ENCODE results near the gene TMA16. TPM values are rescaled to one million over a fixed set of nuclear protein-coding genes. Genes with fewer than 3 reads are reported as not detected.

TMA16 gene
- total RNA-seq, 1 donor from 2014 or later: 78.5 TPM

- Histone ChIP-seq H3K4me1 (peaks cover 8% of the 10 kb centered on the region), H3K4me2 (no peak overlapping the region), H3F3A (ENCODE audit: low read depth) (no peaks in the 10 kb centered on the region), H3K36me3 (peaks cover 11% of the 10 kb centered on the region), H3K27ac (no peak overlapping the region), H3K9ac (no peak overlapping the region), H3K27me3 (no peaks in the 10 kb centered on the region), H3K9me3 (ENCODE audit: low read depth) (no peaks in the 10 kb centered on the region), H4K20me1 (ENCODE audit: low read depth) (no peaks in the 10 kb centered on the region), H3K4me3 (no peak overlapping the region), H3K79me2 (ENCODE audit: low read depth) (no peaks in the 10 kb centered on the region), H2AFZ (replicated peaks) (no peak overlapping the region)
- Mint-ChIP-seq H3K27ac (no peak overlapping the region), H3K36me3 (peaks cover 5% of the 10 kb centered on the region), H3K4me3 (no peak overlapping the region), H3K4me1 (no peaks in the 10 kb centered on the region), H3K27me3 (ENCODE audit: insufficient read depth, low read depth) (no peaks in the 10 kb centered on the region), H3K9me3 (no peaks in the 10 kb centered on the region)
- no peak for DNase-seq (ENCODE audit: low spot score)
- TF ChIP-seq EZH2phosphoT487 (IDR thresholded peaks at IDR 0.05) (no peak), EZH2 (IDR thresholded peaks at IDR 0.05) (no peak)
- TF ChIP-seq, protein P1, sequence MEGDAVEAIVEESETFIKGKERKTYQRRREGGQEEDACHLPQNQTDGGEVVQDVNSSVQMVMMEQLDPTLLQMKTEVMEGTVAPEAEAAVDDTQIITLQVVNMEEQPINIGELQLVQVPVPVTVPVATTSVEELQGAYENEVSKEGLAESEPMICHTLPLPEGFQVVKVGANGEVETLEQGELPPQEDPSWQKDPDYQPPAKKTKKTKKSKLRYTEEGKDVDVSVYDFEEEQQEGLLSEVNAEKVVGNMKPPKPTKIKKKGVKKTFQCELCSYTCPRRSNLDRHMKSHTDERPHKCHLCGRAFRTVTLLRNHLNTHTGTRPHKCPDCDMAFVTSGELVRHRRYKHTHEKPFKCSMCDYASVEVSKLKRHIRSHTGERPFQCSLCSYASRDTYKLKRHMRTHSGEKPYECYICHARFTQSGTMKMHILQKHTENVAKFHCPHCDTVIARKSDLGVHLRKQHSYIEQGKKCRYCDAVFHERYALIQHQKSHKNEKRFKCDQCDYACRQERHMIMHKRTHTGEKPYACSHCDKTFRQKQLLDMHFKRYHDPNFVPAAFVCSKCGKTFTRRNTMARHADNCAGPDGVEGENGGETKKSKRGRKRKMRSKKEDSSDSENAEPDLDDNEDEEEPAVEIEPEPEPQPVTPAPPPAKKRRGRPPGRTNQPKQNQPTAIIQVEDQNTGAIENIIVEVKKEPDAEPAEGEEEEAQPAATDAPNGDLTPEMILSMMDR (IDR thresholded peaks at IDR 0.05): no peak
These were observed 39.6 kb downstream of the TMA16 start for GRCh38 chr4:163534056-163534455.

DNA sequence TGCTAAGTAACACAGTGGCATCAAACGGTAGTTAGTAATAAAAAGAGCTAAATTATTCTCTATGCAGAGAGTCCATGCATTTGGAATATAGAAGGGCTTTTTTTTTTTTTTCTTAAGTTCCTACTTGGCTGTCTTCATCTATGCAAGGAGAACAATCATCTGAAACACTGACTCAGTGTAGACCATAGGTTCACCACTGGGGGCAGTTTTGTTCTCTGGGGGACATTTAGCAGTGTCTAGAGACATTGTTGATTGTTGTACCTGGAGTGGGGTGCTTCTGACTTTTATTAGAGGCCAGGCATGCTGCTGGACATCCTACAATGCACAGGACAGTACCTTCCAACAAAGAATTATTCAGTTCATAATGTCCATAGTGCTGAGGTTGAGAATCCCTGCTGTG, 41.2 kb downstream of the TMA16 start:
- Histone ChIP-seq H3K4me3 (no peak overlapping the region), H3K9ac (no peak overlapping the region), H3K79me2 (ENCODE audit: low read depth) (no peaks in the 10 kb centered on the region), H3K27ac (no peak overlapping the region), H3F3A (ENCODE audit: low read depth) (no peaks in the 10 kb centered on the region), H3K36me3 (peaks cover 7% of the 10 kb centered on the region), H4K20me1 (ENCODE audit: low read depth) (no peaks in the 10 kb centered on the region), H2AFZ (replicated peaks) (no peak overlapping the region), H3K27me3 (no peaks in the 10 kb centered on the region), H3K4me2 (no peak overlapping the region), H3K4me1 (peaks cover 8% of the 10 kb centered on the region), H3K9me3 (ENCODE audit: low read depth) (no peaks in the 10 kb centered on the region)
- no peak for DNase-seq (ENCODE audit: low spot score)
- TF ChIP-seq EZH2 (IDR thresholded peaks at IDR 0.05): no peak
- TF ChIP-seq, protein P1 (IDR thresholded peaks at IDR 0.05): peak; percentile 24
- no peak overlapping the region for H3K4me3 Mint-ChIP-seq
- H3K27me3 Mint-ChIP-seq (ENCODE audit: insufficient read depth, low read depth): no peaks in the 10 kb centered on the region
- peaks cover 5% of the 10 kb centered on the region for H3K36me3 Mint-ChIP-seq
- no peaks in the 10 kb centered on the region for H3K4me1 Mint-ChIP-seq
- H3K9me3 Mint-ChIP-seq: no peaks in the 10 kb centered on the region
- no peak overlapping the region for H3K27ac Mint-ChIP-seq

DNA sequence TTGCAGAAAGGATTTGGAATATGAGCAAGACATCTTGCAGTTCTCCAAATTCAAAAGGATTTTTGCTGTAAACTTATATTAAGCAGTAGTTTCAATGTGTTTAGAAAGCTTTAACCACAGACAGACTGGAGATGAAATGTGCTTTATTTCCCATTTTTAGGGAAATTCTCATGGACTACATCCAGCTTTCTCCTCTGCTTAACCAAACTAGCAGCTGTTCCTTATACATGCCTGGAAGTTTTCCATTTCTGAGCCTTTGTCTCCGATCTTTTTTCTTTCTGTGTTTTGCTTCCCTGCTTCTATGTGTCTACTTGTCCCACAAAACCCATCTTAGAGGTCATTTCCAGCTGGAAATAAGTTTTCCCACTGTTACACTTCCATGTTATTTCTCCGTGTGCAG, 41.6 kb downstream of the TMA16 start:
- H3K36me3 ChIP-seq: peaks cover 7% of the 10 kb centered on the region
- no peaks in the 10 kb centered on the region for H3K27me3 ChIP-seq
- peaks cover 8% of the 10 kb centered on the region for H3K4me1 ChIP-seq
- no peaks in the 10 kb centered on the region for H4K20me1 ChIP-seq (ENCODE audit: low read depth)
- Mint-ChIP-seq H3K27ac (no peak overlapping the region), H3K4me3 (no peak overlapping the region), H3K36me3 (peaks cover 5% of the 10 kb centered on the region), H3K9me3 (no peaks in the 10 kb centered on the region), H3K4me1 (no peaks in the 10 kb centered on the region), H3K27me3 (ENCODE audit: insufficient read depth, low read depth) (no peaks in the 10 kb centered on the region)
- no peak overlapping the region for H3K27ac ChIP-seq
- DNase-seq (ENCODE audit: low spot score): no peak
- H2AFZ ChIP-seq (replicated peaks): no peak overlapping the region
- no peak overlapping the region for H3K4me3 ChIP-seq
- no peaks in the 10 kb centered on the region for H3F3A ChIP-seq (ENCODE audit: low read depth)
- H3K79me2 ChIP-seq (ENCODE audit: low read depth): no peaks in the 10 kb centered on the region
- TF ChIP-seq EZH2phosphoT487 (IDR thresholded peaks at IDR 0.05) (no peak), EZH2 (IDR thresholded peaks at IDR 0.05) (no peak)
- TF ChIP-seq, protein P1 (IDR thresholded peaks at IDR 0.05): no peak
- H3K9ac ChIP-seq: no peak overlapping the region
- H3K9me3 ChIP-seq (ENCODE audit: low read depth): no peaks in the 10 kb centered on the region
- H3K4me2 ChIP-seq: no peak overlapping the region

All from neural progenitor cell (in vitro differentiated cells).